ENCODE data around the gene MRAP.
"Not testable (repeated sequence)": the region's sequence is repeated elsewhere in the genome, so short reads cannot be mapped to it uniquely, and the experiment has no call there.

The MRAP gene

GRCh38 chr21:32308696-32309095 is 10.0 kb downstream of the MRAP start:
- Mint-ChIP-seq H3K4me3 (no peak overlapping the region), H3K4me1 (ENCODE audit: low read depth) (peaks cover 4% of the 10 kb centered on the region), H3K27me3 (ENCODE audit: low read depth) (no peaks in the 10 kb centered on the region), H3K27ac (no peak overlapping the region), H3K36me3 (ENCODE audit: low read depth) (peaks cover 5% of the 10 kb centered on the region), H3K9me3 (no peaks in the 10 kb centered on the region)

- no peak overlapping the region for H3K4me3 Mint-ChIP-seq
- no peaks in the 10 kb centered on the region for H3K27me3 Mint-ChIP-seq (ENCODE audit: low read depth)
- peaks cover 4% of the 10 kb centered on the region for H3K4me1 Mint-ChIP-seq (ENCODE audit: low read depth)
- peaks cover 5% of the 10 kb centered on the region for H3K36me3 Mint-ChIP-seq (ENCODE audit: low read depth)
- H3K9me3 Mint-ChIP-seq: no peaks in the 10 kb centered on the region
- H3K27ac Mint-ChIP-seq: no peak overlapping the region
Measured at GRCh38 chr21:32309906-32310460, 11.3 kb downstream of the MRAP start.

- peak overlapping the region; percentile 36 for H3K27ac Mint-ChIP-seq
- H3K4me3 Mint-ChIP-seq; H3K4me1 Mint-ChIP-seq (ENCODE audit: low read depth): not testable (repeated sequence)
Measured at GRCh38 chr21:32310976-32311375, 12.3 kb downstream of the MRAP start.

GRCh38 chr21:32311621-32312020 is 13.0 kb downstream of the MRAP start:
- no peak overlapping the region for H3K27ac Mint-ChIP-seq
- H3K4me3 Mint-ChIP-seq: no peak overlapping the region
- H3K27me3 Mint-ChIP-seq (ENCODE audit: low read depth): no peaks in the 10 kb centered on the region
- no peaks in the 10 kb centered on the region for H3K9me3 Mint-ChIP-seq
- peaks cover 4% of the 10 kb centered on the region for H3K4me1 Mint-ChIP-seq (ENCODE audit: low read depth)
- peaks cover 5% of the 10 kb centered on the region for H3K36me3 Mint-ChIP-seq (ENCODE audit: low read depth)

More at GRCh38 chr21:32310976-32311375, 12.3 kb downstream of the MRAP start:
- H3K9me3 Mint-ChIP-seq; H3K27me3 Mint-ChIP-seq (ENCODE audit: low read depth); H3K36me3 Mint-ChIP-seq (ENCODE audit: low read depth): not testable (repeated sequence)

- H3K27ac Mint-ChIP-seq: no peak overlapping the region
- no peaks in the 10 kb centered on the region for H3K27me3 Mint-ChIP-seq (ENCODE audit: low read depth)
- no peak overlapping the region for H3K4me3 Mint-ChIP-seq
- peaks cover 7% of the 10 kb centered on the region for H3K36me3 Mint-ChIP-seq (ENCODE audit: low read depth)
- H3K9me3 Mint-ChIP-seq: no peaks in the 10 kb centered on the region
- H3K4me1 Mint-ChIP-seq (ENCODE audit: low read depth): peaks cover 4% of the 10 kb centered on the region
Measured at GRCh38 chr21:32312326-32312725, 13.7 kb downstream of the MRAP start.

GRCh38 chr21:32312976-32313375 is 14.3 kb downstream of the MRAP start:
- no peaks in the 10 kb centered on the region for H3K9me3 Mint-ChIP-seq
- no peaks in the 10 kb centered on the region for H3K27me3 Mint-ChIP-seq (ENCODE audit: low read depth)
- H3K4me1 Mint-ChIP-seq (ENCODE audit: low read depth): peaks cover 4% of the 10 kb centered on the region
- H3K27ac Mint-ChIP-seq: no peak overlapping the region
- H3K36me3 Mint-ChIP-seq (ENCODE audit: low read depth): peaks cover 7% of the 10 kb centered on the region
- H3K4me3 Mint-ChIP-seq: no peak overlapping the region

DNA sequence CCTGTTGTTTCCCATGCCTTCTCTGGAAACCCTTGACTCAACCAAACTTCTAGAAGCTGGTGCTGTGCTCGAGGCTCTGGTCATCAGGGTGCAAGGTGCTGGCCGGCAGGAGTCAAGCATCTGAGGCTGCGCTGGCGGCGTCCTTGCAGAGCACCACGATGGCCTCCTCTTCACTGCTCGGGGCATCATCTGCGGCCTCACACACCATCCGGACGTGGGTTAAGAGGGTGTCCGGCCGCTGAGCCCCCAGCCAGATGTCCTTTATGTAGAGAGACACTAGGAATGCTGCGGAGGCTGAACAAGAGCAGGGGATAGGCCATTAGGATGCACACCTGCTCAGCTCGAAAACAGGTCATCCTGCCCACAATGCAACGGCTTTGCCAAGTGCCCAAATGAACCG is 16.2 kb downstream of the MRAP start:
- Mint-ChIP-seq H3K4me1 (ENCODE audit: low read depth) (peaks cover 4% of the 10 kb centered on the region), H3K4me3 (no peak overlapping the region), H3K36me3 (ENCODE audit: low read depth) (peaks cover 22% of the 10 kb centered on the region), H3K27ac (no peak overlapping the region), H3K27me3 (ENCODE audit: low read depth) (no peaks in the 10 kb centered on the region), H3K9me3 (no peaks in the 10 kb centered on the region)

GRCh38 chr21:32315511-32316281 is 17.0 kb downstream of the MRAP start:
- Mint-ChIP-seq H3K27ac (no peak overlapping the region), H3K9me3 (no peaks in the 10 kb centered on the region), H3K4me3 (no peak overlapping the region), H3K36me3 (ENCODE audit: low read depth) (peaks cover 25% of the 10 kb centered on the region), H3K27me3 (ENCODE audit: low read depth) (no peaks in the 10 kb centered on the region), H3K4me1 (ENCODE audit: low read depth) (peaks cover 4% of the 10 kb centered on the region)

DNA sequence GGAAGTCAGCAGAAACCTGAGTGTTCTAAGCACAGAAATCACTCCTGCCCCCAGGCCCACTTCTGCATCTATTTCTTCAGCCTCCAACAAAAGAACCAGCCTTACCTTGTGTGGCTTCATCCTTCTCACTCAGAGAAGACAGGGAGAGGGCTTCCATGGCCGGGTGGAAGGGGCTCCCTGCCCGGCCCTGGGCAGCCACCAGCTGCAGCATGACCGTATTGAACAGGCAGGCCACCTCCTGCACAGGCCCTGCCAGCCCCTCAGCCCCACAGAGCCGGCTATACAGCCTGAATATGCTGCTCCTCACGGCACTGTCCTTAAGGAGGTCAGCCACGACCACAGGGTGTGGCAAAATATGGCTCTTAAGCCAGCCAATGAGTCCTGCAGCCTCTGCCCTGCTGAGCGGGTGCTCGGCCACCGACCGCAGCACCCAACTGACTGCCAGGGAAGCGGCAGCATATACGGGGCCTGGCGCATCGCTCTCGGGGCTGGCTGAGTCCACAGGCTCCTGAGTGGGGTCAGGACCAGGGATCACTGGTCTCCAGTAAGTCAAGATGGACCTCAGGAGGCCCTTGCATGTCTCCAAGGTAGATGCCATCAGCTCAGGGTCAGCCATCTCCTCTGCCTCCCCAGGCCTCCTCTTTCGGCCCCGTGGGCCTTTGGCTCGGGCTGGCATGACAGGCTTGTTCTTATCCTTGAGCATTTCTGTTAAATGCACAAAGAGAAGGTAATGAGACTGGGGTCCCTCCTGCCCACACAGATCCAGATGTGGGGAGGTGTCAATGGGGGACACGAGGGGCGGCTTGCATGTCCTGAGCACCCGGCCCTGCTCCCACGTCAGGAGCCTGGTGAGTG is 17.9 kb downstream of the MRAP start:
- no peaks in the 10 kb centered on the region for H3K9me3 Mint-ChIP-seq
- peaks cover 24% of the 10 kb centered on the region for H3K36me3 Mint-ChIP-seq (ENCODE audit: low read depth)
- H3K4me1 Mint-ChIP-seq (ENCODE audit: low read depth): no peaks in the 10 kb centered on the region

GRCh38 chr21:32317726-32318125 is 19.1 kb downstream of the MRAP start:
- Mint-ChIP-seq H3K27me3 (ENCODE audit: low read depth) (no peaks in the 10 kb centered on the region), H3K9me3 (no peaks in the 10 kb centered on the region), H3K4me3 (no peak overlapping the region), H3K4me1 (ENCODE audit: low read depth) (no peaks in the 10 kb centered on the region), H3K27ac (no peak overlapping the region), H3K36me3 (ENCODE audit: low read depth) (peaks cover 23% of the 10 kb centered on the region)

More for the DNA sequence above, 17.9 kb downstream of the MRAP start:
- Mint-ChIP-seq H3K27ac (no peak overlapping the region), H3K27me3 (ENCODE audit: low read depth) (no peaks in the 10 kb centered on the region), H3K4me3 (no peak overlapping the region)

GRCh38 chr21:32319012-32319411 is 20.4 kb downstream of the MRAP start:
- Mint-ChIP-seq H3K27ac (no peak overlapping the region), H3K27me3 (ENCODE audit: low read depth) (no peaks in the 10 kb centered on the region), H3K36me3 (ENCODE audit: low read depth) (peaks cover 25% of the 10 kb centered on the region), H3K9me3 (no peaks in the 10 kb centered on the region), H3K4me1 (ENCODE audit: low read depth) (no peaks in the 10 kb centered on the region), H3K4me3 (no peak overlapping the region)

DNA sequence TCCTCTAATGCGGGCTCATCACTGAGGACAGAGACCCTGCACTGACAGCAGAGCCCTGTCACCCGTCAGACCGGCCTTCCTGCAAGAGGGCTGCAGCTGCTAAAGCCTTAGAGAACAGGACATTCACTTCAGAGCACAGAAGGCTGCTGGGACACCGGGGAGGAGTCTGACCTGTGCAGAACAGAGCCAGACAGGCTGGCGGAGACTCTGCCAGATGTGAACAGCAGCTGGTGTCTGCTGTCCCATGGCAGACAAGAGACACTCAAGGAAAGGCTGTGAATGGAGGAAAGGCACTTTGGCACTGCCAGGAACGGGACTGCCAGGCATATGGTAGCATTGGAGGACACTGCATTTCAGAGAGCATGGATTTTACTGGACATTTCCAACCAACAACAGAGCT is 21.4 kb downstream of the MRAP start:
- H3K27ac Mint-ChIP-seq: no peak overlapping the region
- H3K9me3 Mint-ChIP-seq: no peaks in the 10 kb centered on the region
- no peak overlapping the region for H3K4me3 Mint-ChIP-seq
- no peaks in the 10 kb centered on the region for H3K27me3 Mint-ChIP-seq (ENCODE audit: low read depth)
- H3K4me1 Mint-ChIP-seq (ENCODE audit: low read depth): no peaks in the 10 kb centered on the region
- peaks cover 34% of the 10 kb centered on the region for H3K36me3 Mint-ChIP-seq (ENCODE audit: low read depth)

DNA sequence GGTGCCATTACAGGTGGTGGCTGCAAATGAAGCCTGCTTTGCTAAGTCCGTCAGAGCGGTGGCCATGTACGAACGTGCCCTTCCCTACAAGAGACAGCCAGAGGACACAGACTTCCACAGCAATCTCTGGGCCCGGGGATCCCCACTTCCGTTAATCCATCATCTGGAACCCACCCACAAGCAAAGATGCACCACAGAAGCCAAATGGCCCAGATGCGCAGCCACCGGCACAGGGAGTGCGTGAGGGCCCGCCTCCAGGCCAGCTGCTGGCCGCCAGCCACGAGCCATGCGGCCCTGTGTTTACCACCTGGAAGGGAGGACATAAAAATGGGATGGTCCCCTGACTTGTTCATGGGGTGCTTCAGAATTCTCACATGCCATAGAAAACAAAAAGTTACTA is 22.1 kb downstream of the MRAP start:
- H3K27me3 Mint-ChIP-seq (ENCODE audit: low read depth): no peaks in the 10 kb centered on the region
- H3K9me3 Mint-ChIP-seq: no peaks in the 10 kb centered on the region
- H3K36me3 Mint-ChIP-seq (ENCODE audit: low read depth): peaks cover 40% of the 10 kb centered on the region
- H3K27ac Mint-ChIP-seq: no peak overlapping the region
- no peaks in the 10 kb centered on the region for H3K4me1 Mint-ChIP-seq (ENCODE audit: low read depth)
- H3K4me3 Mint-ChIP-seq: no peak overlapping the region

- Mint-ChIP-seq H3K9me3 (no peaks in the 10 kb centered on the region), H3K36me3 (ENCODE audit: low read depth) (peaks cover 43% of the 10 kb centered on the region), H3K27ac (no peak overlapping the region), H3K27me3 (ENCODE audit: low read depth) (no peaks in the 10 kb centered on the region), H3K4me1 (ENCODE audit: low read depth) (no peaks in the 10 kb centered on the region), H3K4me3 (no peak overlapping the region)
Measured at GRCh38 chr21:32321480-32321879, 22.8 kb downstream of the MRAP start.

DNA sequence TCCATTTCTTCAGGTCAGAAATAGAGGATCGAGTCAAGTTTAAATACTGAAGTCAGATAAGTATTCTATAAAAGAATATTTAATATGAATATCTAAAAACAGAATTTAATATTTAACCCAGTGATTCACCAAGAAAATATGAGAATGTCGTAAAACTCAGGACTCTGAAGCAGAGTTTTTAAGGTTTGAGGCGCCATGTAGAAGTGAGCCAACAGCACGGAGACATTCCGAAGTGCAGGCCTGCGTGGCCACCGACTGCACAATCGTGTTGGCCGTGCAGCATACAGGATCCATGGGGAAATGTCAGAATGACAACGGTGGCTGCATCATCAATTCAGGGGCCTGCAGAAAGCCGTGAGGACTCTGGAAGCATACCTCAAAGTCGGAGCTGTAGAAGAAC is 23.4 kb downstream of the MRAP start:
- Mint-ChIP-seq H3K4me3 (no peak overlapping the region), H3K36me3 (ENCODE audit: low read depth) (peaks cover 47% of the 10 kb centered on the region), H3K9me3 (no peaks in the 10 kb centered on the region), H3K27ac (no peak overlapping the region), H3K4me1 (ENCODE audit: low read depth) (no peaks in the 10 kb centered on the region), H3K27me3 (ENCODE audit: low read depth) (no peaks in the 10 kb centered on the region)
